ENCODE results near the gene TM4SF18.

DNA sequence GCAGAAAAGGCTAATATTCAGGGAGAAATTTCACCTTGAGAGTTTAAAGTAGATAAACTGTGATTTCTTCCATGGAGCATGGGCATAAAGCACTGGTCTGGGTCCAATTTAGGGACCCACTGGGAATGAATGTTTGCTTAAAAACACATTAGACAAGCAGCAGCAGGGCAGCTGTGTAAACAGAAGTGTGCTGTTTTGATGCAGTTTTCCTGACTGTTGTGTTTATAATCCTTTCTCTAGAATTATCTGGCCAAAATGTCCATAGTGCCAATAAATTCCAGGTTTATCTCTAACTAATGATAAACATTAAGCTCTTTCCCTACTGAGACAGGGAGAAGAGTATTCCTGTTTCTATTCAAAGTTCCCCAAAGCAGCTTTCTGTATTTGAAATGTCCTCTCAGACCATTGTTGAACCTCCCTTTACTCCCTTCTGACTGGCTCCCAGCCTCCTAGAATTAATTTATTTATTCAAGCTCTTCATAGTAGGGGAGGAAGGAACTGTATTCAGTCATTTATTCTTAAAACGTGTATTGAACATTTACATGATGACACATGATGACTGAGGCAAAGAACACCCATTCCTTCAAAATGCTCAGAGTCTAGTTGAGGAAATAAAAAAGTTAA, 7.0 kb upstream of the TM4SF18 start:
- TF ChIP-seq, protein P1, sequence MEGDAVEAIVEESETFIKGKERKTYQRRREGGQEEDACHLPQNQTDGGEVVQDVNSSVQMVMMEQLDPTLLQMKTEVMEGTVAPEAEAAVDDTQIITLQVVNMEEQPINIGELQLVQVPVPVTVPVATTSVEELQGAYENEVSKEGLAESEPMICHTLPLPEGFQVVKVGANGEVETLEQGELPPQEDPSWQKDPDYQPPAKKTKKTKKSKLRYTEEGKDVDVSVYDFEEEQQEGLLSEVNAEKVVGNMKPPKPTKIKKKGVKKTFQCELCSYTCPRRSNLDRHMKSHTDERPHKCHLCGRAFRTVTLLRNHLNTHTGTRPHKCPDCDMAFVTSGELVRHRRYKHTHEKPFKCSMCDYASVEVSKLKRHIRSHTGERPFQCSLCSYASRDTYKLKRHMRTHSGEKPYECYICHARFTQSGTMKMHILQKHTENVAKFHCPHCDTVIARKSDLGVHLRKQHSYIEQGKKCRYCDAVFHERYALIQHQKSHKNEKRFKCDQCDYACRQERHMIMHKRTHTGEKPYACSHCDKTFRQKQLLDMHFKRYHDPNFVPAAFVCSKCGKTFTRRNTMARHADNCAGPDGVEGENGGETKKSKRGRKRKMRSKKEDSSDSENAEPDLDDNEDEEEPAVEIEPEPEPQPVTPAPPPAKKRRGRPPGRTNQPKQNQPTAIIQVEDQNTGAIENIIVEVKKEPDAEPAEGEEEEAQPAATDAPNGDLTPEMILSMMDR (IDR thresholded peaks at IDR 0.05 in 2 of 3, conservative IDR thresholded peaks at IDR 0.05 in 1 of 3; ENCODE audit: borderline replicate concordance in 1 of 3, insufficient read depth in 1 of 3, low read depth in 2 of 3, low read length in 2 of 3): no peak
- TF ChIP-seq, protein P2, sequence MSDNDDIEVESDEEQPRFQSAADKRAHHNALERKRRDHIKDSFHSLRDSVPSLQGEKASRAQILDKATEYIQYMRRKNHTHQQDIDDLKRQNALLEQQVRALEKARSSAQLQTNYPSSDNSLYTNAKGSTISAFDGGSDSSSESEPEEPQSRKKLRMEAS (IDR thresholded peaks at IDR 0.05): no peak
- no peak for TF ChIP-seq EZH2 (IDR thresholded peaks at IDR 0.05)
- TF ChIP-seq POLR2A (IDR thresholded peaks at IDR 0.05; ENCODE audit: borderline replicate concordance, extremely low read depth, insufficient read depth, insufficient read length): no peak
- no peak for TF ChIP-seq FOSL1 (IDR thresholded peaks at IDR 0.05; ENCODE audit: low read depth)
- no peak for TF ChIP-seq ELF1 (IDR thresholded peaks at IDR 0.05; ENCODE audit: borderline replicate concordance, low read depth)
- no peak for TF ChIP-seq SRF (IDR thresholded peaks at IDR 0.05; ENCODE audit: low read depth)
- TF ChIP-seq, protein P3, sequence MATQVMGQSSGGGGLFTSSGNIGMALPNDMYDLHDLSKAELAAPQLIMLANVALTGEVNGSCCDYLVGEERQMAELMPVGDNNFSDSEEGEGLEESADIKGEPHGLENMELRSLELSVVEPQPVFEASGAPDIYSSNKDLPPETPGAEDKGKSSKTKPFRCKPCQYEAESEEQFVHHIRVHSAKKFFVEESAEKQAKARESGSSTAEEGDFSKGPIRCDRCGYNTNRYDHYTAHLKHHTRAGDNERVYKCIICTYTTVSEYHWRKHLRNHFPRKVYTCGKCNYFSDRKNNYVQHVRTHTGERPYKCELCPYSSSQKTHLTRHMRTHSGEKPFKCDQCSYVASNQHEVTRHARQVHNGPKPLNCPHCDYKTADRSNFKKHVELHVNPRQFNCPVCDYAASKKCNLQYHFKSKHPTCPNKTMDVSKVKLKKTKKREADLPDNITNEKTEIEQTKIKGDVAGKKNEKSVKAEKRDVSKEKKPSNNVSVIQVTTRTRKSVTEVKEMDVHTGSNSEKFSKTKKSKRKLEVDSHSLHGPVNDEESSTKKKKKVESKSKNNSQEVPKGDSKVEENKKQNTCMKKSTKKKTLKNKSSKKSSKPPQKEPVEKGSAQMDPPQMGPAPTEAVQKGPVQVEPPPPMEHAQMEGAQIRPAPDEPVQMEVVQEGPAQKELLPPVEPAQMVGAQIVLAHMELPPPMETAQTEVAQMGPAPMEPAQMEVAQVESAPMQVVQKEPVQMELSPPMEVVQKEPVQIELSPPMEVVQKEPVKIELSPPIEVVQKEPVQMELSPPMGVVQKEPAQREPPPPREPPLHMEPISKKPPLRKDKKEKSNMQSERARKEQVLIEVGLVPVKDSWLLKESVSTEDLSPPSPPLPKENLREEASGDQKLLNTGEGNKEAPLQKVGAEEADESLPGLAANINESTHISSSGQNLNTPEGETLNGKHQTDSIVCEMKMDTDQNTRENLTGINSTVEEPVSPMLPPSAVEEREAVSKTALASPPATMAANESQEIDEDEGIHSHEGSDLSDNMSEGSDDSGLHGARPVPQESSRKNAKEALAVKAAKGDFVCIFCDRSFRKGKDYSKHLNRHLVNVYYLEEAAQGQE (IDR thresholded peaks at IDR 0.05; ENCODE audit: low read depth): no peak
- no peak for TF ChIP-seq RAD21 (IDR thresholded peaks at IDR 0.05; ENCODE audit: low read depth)
- no peak for TF ChIP-seq SIN3A (IDR thresholded peaks at IDR 0.05; ENCODE audit: low read depth)
- TF ChIP-seq EZH2phosphoT487 (IDR thresholded peaks at IDR 0.05; ENCODE audit: borderline replicate concordance): no peak
- no peak for TF ChIP-seq YY1 (IDR thresholded peaks at IDR 0.05; ENCODE audit: extremely low read depth, insufficient replicate concordance, low read depth, low read length)
- no peak for TF ChIP-seq ZNF274 (IDR thresholded peaks at IDR 0.05; ENCODE audit: low read depth, low read length)
- TF ChIP-seq TCF7L2 (IDR thresholded peaks at IDR 0.05; ENCODE audit: borderline replicate concordance, extremely low read depth, insufficient read depth, insufficient read length): no peak

Data from HCT116 (cell line).